ENCODE measurements around the gene XRN2.

DNA sequence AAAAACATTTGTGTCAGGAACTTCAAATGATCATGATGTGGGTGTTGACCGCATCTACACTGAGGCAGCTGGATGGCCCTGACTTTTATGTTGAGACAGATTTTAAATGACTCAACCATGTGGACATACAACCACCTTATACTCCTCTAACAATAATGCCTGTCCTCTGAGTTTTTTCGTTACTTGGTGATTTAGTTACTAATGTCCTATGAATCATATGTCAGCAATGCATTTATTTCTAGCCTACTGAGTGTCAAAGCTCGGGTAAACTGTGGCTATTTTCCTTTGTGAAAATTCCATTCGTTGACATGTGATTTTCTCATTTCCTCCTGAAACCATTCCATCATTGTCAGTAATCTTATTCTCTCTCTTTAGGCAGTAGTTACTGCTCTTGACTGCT, 133.1 kb downstream of the XRN2 start:
- TF ChIP-seq, protein P1, sequence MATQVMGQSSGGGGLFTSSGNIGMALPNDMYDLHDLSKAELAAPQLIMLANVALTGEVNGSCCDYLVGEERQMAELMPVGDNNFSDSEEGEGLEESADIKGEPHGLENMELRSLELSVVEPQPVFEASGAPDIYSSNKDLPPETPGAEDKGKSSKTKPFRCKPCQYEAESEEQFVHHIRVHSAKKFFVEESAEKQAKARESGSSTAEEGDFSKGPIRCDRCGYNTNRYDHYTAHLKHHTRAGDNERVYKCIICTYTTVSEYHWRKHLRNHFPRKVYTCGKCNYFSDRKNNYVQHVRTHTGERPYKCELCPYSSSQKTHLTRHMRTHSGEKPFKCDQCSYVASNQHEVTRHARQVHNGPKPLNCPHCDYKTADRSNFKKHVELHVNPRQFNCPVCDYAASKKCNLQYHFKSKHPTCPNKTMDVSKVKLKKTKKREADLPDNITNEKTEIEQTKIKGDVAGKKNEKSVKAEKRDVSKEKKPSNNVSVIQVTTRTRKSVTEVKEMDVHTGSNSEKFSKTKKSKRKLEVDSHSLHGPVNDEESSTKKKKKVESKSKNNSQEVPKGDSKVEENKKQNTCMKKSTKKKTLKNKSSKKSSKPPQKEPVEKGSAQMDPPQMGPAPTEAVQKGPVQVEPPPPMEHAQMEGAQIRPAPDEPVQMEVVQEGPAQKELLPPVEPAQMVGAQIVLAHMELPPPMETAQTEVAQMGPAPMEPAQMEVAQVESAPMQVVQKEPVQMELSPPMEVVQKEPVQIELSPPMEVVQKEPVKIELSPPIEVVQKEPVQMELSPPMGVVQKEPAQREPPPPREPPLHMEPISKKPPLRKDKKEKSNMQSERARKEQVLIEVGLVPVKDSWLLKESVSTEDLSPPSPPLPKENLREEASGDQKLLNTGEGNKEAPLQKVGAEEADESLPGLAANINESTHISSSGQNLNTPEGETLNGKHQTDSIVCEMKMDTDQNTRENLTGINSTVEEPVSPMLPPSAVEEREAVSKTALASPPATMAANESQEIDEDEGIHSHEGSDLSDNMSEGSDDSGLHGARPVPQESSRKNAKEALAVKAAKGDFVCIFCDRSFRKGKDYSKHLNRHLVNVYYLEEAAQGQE (IDR thresholded peaks at IDR 0.05; ENCODE audit: insufficient read depth in 1 of 2, low read depth in 2 of 2, low read length in 2 of 2): no peak
- no peak for TF ChIP-seq POLR2AphosphoS5 (IDR thresholded peaks at IDR 0.05; ENCODE audit: low read depth, low read length)
- no peak for TF ChIP-seq SIN3A (IDR thresholded peaks at IDR 0.05; ENCODE audit: borderline replicate concordance, insufficient read depth, low read length)
- no peak for TF ChIP-seq TAF1 (IDR thresholded peaks at IDR 0.05; ENCODE audit: borderline replicate concordance, insufficient read depth, low read length)

All from PFSK-1 (cell line).